Thyroid gland (tissue), 4 donors: ENCODE data around the gene ZSWIM6. TPM values are rescaled to one million over a fixed set of nuclear protein-coding genes. Genes with fewer than 3 reads are reported as not detected.

Experiments
- DNase-seq, 2 donors: peaks; one replicate each; pipeline ENCODE4 v3.0.0-alpha.2; 2019
- H3K27ac ChIP-seq, 3 donors: fragments of 200-600 bp; sonication (generic); 1 replicate in 2 of 3; 2 replicates in 1 of 3; pipeline ENCODE4 v1.5.1; 2016 to 2019; ENCODE audit warnings: mild to moderate bottlenecking in 1 of 3, moderate library complexity in 1 of 3
- H3K27me3 ChIP-seq: fragments of 200-600 bp; sonication (generic); one replicate; pipeline ENCODE4 v1.5.1; 2019
- H3K36me3 ChIP-seq, 2 donors: fragments of 200-600 bp; sonication (generic); one replicate each; pipeline ENCODE4 v1.5.1; 2016 to 2019
- H3K4me1 ChIP-seq, 2 donors: fragments of 200-600 bp; sonication (generic); one replicate each; pipeline ENCODE4 v1.5.1; 2017 to 2019
- H3K4me3 ChIP-seq, 3 donors: fragments of 200-600 bp; sonication (generic); replicated peaks in 1 of 3; 1 replicate in 2 of 3; 2 replicates in 1 of 3; pipeline ENCODE4 v1.5.1; 2016; ENCODE audit warnings: mild to moderate bottlenecking in 1 of 3
- H3K9me3 ChIP-seq: fragments of 200-600 bp; sonication (generic); one replicate; pipeline ENCODE4 v1.5.1; 2017
- POLR2A ChIP-seq, 2 donors: fragments of 450-650 bp; IDR thresholded peaks; one replicate each; pipeline ENCODE4 v1.6.1; 2017; ENCODE audit warnings: antibody characterized with exemption in 2 of 2, mild to moderate bottlenecking in 2 of 2, moderate library complexity in 1 of 2
- WGBS, 2 donors: methylation state at CpG; one replicate each; pipeline ENCODE4 v1.1.5; 2017; 5-methylcytosine and 5-hydroxymethylcytosine counted together
- intact Hi-C: fragments of 100-400 bp; cut with DNase I; formaldehyde crosslinking; loops from one replicate; pipeline ENCODE4 v1.15.1; 2023
- total RNA-seq, 4 donors: library from RNA; depleted of rRNA; stranded (reverse); fragments of >200 nt; gene quantifications; one replicate each; pipeline ENCODE4 v1.2.3, GENCODE V29; 2016
- TF ChIP-seq, protein P1 (sequence below), 6 experiments: fragments of 200-600 bp in 3 of 6; fragments of 450-650 bp in 3 of 6; sonication (generic) in 3 of 6; IDR thresholded peaks; one replicate each; pipeline ENCODE4 v1.5.1; 2016 to 2019; ENCODE audit warnings: antibody characterized with exemption in 6 of 6, mild to moderate bottlenecking in 2 of 6, inconsistent platforms in 1 of 6, moderate library complexity in 1 of 6

Gene ZSWIM6
- total RNA-seq, 4 donors from 2014 or later = 11.8 to 20.1 (median 14.5) TPM

- no peak for DNase-seq
- intact Hi-C loops = no loop called here
- no peak overlapping the region for H3K27ac ChIP-seq
- no peaks in the 10 kb centered on the region for H3K27me3 ChIP-seq
- no peaks in the 10 kb centered on the region for H3K36me3 ChIP-seq
- H3K9me3 ChIP-seq = no peaks in the 10 kb centered on the region
- H3K4me1 ChIP-seq = peaks cover 0 to 17% of the 10 kb centered on the region in 2 donors
- WGBS, 2 donors = 78 to 79% methylated on average over 5 of the region's 5 CpGs
- TF ChIP-seq POLR2A (IDR thresholded peaks at IDR 0.05) = no peak
- TF ChIP-seq, protein P1, sequence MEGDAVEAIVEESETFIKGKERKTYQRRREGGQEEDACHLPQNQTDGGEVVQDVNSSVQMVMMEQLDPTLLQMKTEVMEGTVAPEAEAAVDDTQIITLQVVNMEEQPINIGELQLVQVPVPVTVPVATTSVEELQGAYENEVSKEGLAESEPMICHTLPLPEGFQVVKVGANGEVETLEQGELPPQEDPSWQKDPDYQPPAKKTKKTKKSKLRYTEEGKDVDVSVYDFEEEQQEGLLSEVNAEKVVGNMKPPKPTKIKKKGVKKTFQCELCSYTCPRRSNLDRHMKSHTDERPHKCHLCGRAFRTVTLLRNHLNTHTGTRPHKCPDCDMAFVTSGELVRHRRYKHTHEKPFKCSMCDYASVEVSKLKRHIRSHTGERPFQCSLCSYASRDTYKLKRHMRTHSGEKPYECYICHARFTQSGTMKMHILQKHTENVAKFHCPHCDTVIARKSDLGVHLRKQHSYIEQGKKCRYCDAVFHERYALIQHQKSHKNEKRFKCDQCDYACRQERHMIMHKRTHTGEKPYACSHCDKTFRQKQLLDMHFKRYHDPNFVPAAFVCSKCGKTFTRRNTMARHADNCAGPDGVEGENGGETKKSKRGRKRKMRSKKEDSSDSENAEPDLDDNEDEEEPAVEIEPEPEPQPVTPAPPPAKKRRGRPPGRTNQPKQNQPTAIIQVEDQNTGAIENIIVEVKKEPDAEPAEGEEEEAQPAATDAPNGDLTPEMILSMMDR (IDR thresholded peaks at IDR 0.05) = no peak
- H3K4me3 ChIP-seq = no peak overlapping the region
These were observed 22.9 kb upstream of the ZSWIM6 start for GRCh38 chr5:61309115-61309514.

DNA sequence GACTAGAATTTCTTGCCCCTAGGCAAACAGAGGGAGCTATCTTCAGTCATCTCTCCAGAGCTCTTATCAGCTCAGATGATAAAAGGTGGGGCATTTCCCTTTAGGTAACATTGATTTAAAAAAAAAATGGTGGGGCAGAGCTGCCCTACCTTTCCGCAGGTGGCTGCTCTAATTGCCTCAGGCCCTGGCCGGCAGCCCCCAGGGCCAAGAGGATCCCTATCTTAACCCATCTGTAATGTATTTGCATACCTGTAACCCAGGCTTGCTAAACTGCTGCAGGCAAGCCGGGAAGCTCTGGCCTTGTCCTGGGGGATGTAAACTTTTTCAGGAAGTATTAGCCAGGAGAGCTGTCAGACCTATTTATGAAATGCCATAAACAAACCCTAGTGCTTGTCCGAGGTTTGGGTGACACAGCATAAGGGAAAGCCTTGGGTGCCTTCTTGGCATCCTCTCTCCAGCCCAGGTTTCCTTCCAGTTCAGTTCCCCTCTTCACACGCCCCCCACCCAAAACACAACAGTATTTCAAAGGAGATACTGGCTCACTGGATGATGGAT lies 20.9 kb upstream of the ZSWIM6 start:
- TF ChIP-seq, protein P1 (IDR thresholded peaks at IDR 0.05) = no peak
- no peak for TF ChIP-seq POLR2A (IDR thresholded peaks at IDR 0.05)
- DNase-seq = no peak
- 83 to 89% methylated on average over 5 of the region's 5 CpGs for WGBS, 2 donors
- no peak overlapping the region for H3K27ac ChIP-seq
- H3K4me1 ChIP-seq = peaks cover 0 to 18% of the 10 kb centered on the region in 2 donors
- no peaks in the 10 kb centered on the region for H3K9me3 ChIP-seq
- H3K36me3 ChIP-seq = no peaks in the 10 kb centered on the region
- no peaks in the 10 kb centered on the region for H3K27me3 ChIP-seq
- H3K4me3 ChIP-seq = no peak overlapping the region
- intact Hi-C loops = no loop called here

DNA sequence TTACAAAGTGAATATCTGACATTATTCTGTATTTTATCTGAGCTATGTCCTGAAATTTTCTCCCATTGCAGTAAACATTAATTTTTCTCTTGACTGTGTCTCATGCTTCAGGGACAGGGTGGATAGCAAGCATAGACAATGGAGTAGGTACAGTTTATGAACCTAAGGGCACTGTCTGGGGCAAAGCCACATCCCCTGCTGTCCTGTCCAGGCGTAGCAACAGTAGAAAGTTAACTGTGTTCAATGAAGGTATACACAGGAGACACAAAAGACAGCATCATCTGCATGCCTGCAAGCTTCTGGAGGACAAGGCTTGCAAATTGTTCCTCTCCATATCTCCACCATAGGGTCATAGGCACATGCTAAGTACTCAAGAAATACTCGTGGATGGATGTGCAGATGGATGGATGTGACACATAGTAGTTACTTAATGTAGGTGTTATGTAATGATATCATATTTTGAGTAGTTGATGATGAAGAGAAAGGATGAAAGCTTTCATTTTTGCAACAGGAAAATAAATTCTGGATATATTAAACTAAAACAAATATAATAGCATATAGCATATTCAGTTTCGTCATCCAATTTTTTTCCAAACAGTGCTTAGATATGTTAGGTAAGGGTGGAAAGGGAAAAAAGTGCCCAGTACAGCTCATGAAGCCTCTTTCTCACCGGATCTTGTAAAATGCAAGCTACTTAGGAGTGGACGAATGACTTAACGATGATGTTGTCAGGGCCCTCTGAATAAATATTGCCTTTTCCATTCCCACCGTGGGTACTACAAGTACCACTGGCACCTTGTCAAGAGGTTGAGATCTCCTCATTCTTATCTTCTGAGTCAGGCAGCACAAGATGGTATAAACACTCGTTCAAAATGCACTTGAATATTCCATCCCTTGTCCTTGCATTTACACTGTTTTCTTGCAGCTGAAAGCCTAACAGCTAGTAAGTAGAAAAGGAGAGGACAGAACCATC lies 19.9 kb upstream of the ZSWIM6 start:
- Histone ChIP-seq H3K27me3 (no peaks in the 10 kb centered on the region), H3K4me3 (no peak overlapping the region), H3K36me3 (no peaks in the 10 kb centered on the region), H3K27ac (peak overlapping the region in 1 of 3 donors; percentile 61), H3K9me3 (no peaks in the 10 kb centered on the region), H3K4me1 (peaks cover 0 to 18% of the 10 kb centered on the region in 2 donors)
- TF ChIP-seq, protein P1 (IDR thresholded peaks at IDR 0.05) = no peak
- no peak for TF ChIP-seq POLR2A (IDR thresholded peaks at IDR 0.05)
- DNase-seq = peak; percentile 63 to 66
- intact Hi-C loops = no loop called here
- 49 to 60% methylated on average over 8 of the region's 8 CpGs for WGBS, 2 donors

GRCh38 chr5:61313960-61314681 lies 17.9 kb upstream of the ZSWIM6 start:
- Histone ChIP-seq H3K27ac (no peak overlapping the region), H3K27me3 (no peaks in the 10 kb centered on the region), H3K4me3 (no peak overlapping the region), H3K9me3 (no peaks in the 10 kb centered on the region), H3K4me1 (peaks cover 0 to 18% of the 10 kb centered on the region in 2 donors), H3K36me3 (no peaks in the 10 kb centered on the region)
- TF ChIP-seq, protein P1 (IDR thresholded peaks at IDR 0.05) = no peak
- TF ChIP-seq POLR2A (IDR thresholded peaks at IDR 0.05) = no peak
- WGBS, 2 donors = 69 to 85% methylated on average over 1 of the region's 1 CpG
- DNase-seq = no peak
- intact Hi-C loops = no loop called here
